Endothelial cell of umbilical vein (primary cell): Measurements from ENCODE around the gene SCYL3. TPM values are rescaled to one million over a fixed set of nuclear protein-coding genes. Genes with fewer than 3 reads are reported as not detected.

Experiments
- BruUV-seq: library from RNA; stranded (reverse); fragments of 400-500 nt; replicated peaks from 2 replicates; lab custom pipeline; 2021; lab: Mats Ljungman, UMichigan
- CTCF ChIA-PET: fragments of 300-600, 350-600 bp; sonication (Branson Sonifier 250); formaldehyde crosslinking; loops from one replicate; lab custom pipeline; 2021; ENCODE audit warnings: antibody characterized with exemption, inconsistent platforms; lab: Charles Lee
- POLR2A ChIA-PET: fragments of 300-600, 350-600 bp; sonication (Branson Sonifier 250); formaldehyde crosslinking; loops from one replicate; lab custom pipeline; 2021; ENCODE audit warnings: antibody characterized with exemption, inconsistent platforms; lab: Charles Lee
- DNase-seq: peaks from one replicate; pipeline ENCODE4 v3.0.0-alpha.2; 2011; ENCODE audit warnings: low read depth, low spot score
- FAIRE-seq: peaks from 2 replicates; lab custom pipeline; 2011; peaks lifted over from hg19 to GRCh38; lab: Jason Lieb, UNC
- H2AFZ ChIP-seq: 2 replicates; pipeline ENCODE4 v1.6.0; 2012; ENCODE audit warnings: low read depth, low read length, control low read depth, inconsistent platforms
- H3K27ac ChIP-seq: 2 replicates; pipeline ENCODE4 v1.5.1; 2011; ENCODE audit warnings: low read depth, mild to moderate bottlenecking, control low read depth, low read length, moderate library complexity; ENCODE audit not compliant: insufficient read depth
- H3K27me3 ChIP-seq, 2 experiments: 2 replicates each; pipeline versions ENCODE4 v1.6.0 to v1.6.1; 2011; ENCODE audit warnings: low read length in 2 of 2, mixed read lengths in 1 of 2; ENCODE audit not compliant: control insufficient read depth in 2 of 2, insufficient read depth in 2 of 2
- H3K36me3 ChIP-seq, 2 experiments: 2 replicates in 1 of 2; 3 replicates in 1 of 2; pipeline ENCODE4 v1.5.1; 2011; ENCODE audit warnings: low read length in 2 of 2, mild to moderate bottlenecking in 1 of 2, moderate library complexity in 1 of 2; ENCODE audit not compliant: control insufficient read depth in 2 of 2, insufficient read depth in 2 of 2; ENCODE audit errors: extremely low read depth in 1 of 2
- H3K4me1 ChIP-seq: 3 replicates; pipeline ENCODE4 v1.5.1; 2011; ENCODE audit warnings: mild to moderate bottlenecking, low read length; ENCODE audit not compliant: control insufficient read depth, insufficient read depth; ENCODE audit errors: extremely low read depth
- H3K4me2 ChIP-seq: 2 replicates; pipeline ENCODE4 v1.6.1; 2011; ENCODE audit warnings: low read length, control low read depth, mixed read lengths; ENCODE audit not compliant: insufficient read depth
- H3K4me3 ChIP-seq, 3 experiments: fragments of 200-600 bp in 1 of 3; sonication (generic), shearing (Covaris generic) in 1 of 3; replicated peaks in 1 of 3; 2 replicates each; pipeline ENCODE4 v1.5.1; 2011 to 2016; ENCODE audit warnings: control low read depth in 3 of 3, low read length in 3 of 3, mild to moderate bottlenecking in 2 of 3, inconsistent platforms in 1 of 3, low read depth in 1 of 3, moderate library complexity in 1 of 3; ENCODE audit not compliant: insufficient read depth in 1 of 3
- H3K79me2 ChIP-seq: 2 replicates; pipeline ENCODE4 v1.6.0; 2012; ENCODE audit warnings: low read length, inconsistent platforms; ENCODE audit not compliant: control insufficient read depth, insufficient read depth
- H3K9ac ChIP-seq: replicated peaks from 2 replicates; pipeline ENCODE3; 2011; ENCODE audit warnings: low read length, control low read depth; ENCODE audit not compliant: insufficient read depth; ENCODE audit errors: extremely low read depth
- H3K9me1 ChIP-seq: replicated peaks from 3 replicates; pipeline ENCODE4 v1.6.0; 2011; ENCODE audit warnings: mild to moderate bottlenecking, low read length; ENCODE audit not compliant: control insufficient read depth, insufficient read depth; ENCODE audit errors: extremely low read depth
- H3K9me3 ChIP-seq: replicated peaks from 2 replicates; pipeline ENCODE4 v1.5.1; 2012; ENCODE audit warnings: low read length, inconsistent platforms; ENCODE audit not compliant: control insufficient read depth, insufficient read depth
- H4K20me1 ChIP-seq: replicated peaks from 2 replicates; pipeline ENCODE3; 2011; ENCODE audit warnings: mild to moderate bottlenecking, low read length; ENCODE audit not compliant: control insufficient read depth, insufficient read depth; ENCODE audit errors: extremely low read depth
- EZH2 ChIP-seq: IDR thresholded peaks from 2 replicates; pipeline ENCODE4 v1.6.1; 2012; ENCODE audit warnings: borderline replicate concordance, low read depth, mild to moderate bottlenecking, moderate library complexity, low read length, inconsistent platforms; ENCODE audit not compliant: severe bottlenecking
- FOS ChIP-seq: IDR thresholded peaks from 2 replicates; pipeline ENCODE4 v1.6.1; 2011; ENCODE audit warnings: mild to moderate bottlenecking, low read length, moderate library complexity, borderline replicate concordance; ENCODE audit not compliant: insufficient read depth
- GATA2 ChIP-seq: IDR thresholded peaks from 2 replicates; pipeline ENCODE4 v1.7.0; 2011; ENCODE audit warnings: low read depth, mild to moderate bottlenecking, moderate library complexity, mixed read lengths, low read length; ENCODE audit not compliant: insufficient read length, insufficient read depth
- JUN ChIP-seq: IDR thresholded peaks from 2 replicates; pipeline ENCODE4 v1.6.1; 2011; ENCODE audit warnings: borderline replicate concordance, low read depth; ENCODE audit not compliant: insufficient read length, insufficient read depth
- MYC ChIP-seq: IDR thresholded peaks from one replicate; pipeline ENCODE4 v1.6.1; 2011; ENCODE audit warnings: mild to moderate bottlenecking, low read depth, low read length
- POLR2A ChIP-seq: IDR thresholded peaks from 2 replicates; pipeline ENCODE4 v1.6.1; 2012; ENCODE audit warnings: low read depth, mild to moderate bottlenecking, control low read depth, low read length
- POLR2AphosphoS5 ChIP-seq: IDR thresholded peaks from 2 replicates; pipeline ENCODE4 v1.6.1; 2012; ENCODE audit warnings: low read depth, mild to moderate bottlenecking, control low read depth, low read length, moderate library complexity; ENCODE audit not compliant: insufficient read depth
- dilution Hi-C: fragments of 300-500 bp; cut with MboI; formaldehyde crosslinking; loops from one replicate; pipeline ENCODE4 v1.15.0; 2019; ENCODE audit warnings: low sequenced_read_pairs; ENCODE audit not compliant: extremely low pct_ligation_motif_present
- intact Hi-C: fragments of 100-400 bp; cut with micrococcal nuclease; formaldehyde crosslinking; loops from one replicate; pipeline ENCODE4 v1.10.0; 2022
- polyA plus RNA-seq, 4 experiments: library from polyadenylated mRNA; depleted of rRNA in 3 of 4; stranded (reverse) in 3 of 4; unstranded in 1 of 4; fragments of >200 nt; gene quantifications; 2 replicates each; pipeline versions ENCODE4 v1.2.1 to v1.2.3, GENCODE V29; 2011 to 2012; ENCODE audit warnings: missing spikeins in 1 of 4
- total RNA-seq: library from RNA; stranded (reverse); gene quantifications from 2 replicates; pipeline ENCODE4 v1.2.3, GENCODE V29; 2021
- TF ChIP-seq, protein P1 (sequence below): IDR thresholded peaks from 2 replicates; pipeline ENCODE4 v1.6.1; 2011; ENCODE audit not compliant: insufficient read depth, insufficient read length
- TF ChIP-seq, protein P2 (sequence below), 2 donors: IDR thresholded peaks; 1 replicate in 1 of 2; 2 replicates in 1 of 2; pipeline ENCODE4 v1.5.1; 2011; ENCODE audit warnings: low read length in 2 of 2, mild to moderate bottlenecking in 2 of 2, moderate library complexity in 2 of 2, control low read depth in 1 of 2, inconsistent platforms in 1 of 2, low read depth in 1 of 2; ENCODE audit not compliant: insufficient read depth in 1 of 2; ENCODE audit errors: extremely low read depth in 1 of 2

SCYL3 gene
- total and polyA plus RNA-seq, 2 donors (not counting 3 experiments of a cell fraction or from before 2014, with no cell fraction given) = 3.3 to 6.2 TPM

GRCh38 chr1:169900571-169900970, 6.9 kb upstream of the SCYL3 start:
- Histone ChIP-seq H3K9me3 (no peaks in the 10 kb centered on the region), H3K9me1 (no peaks in the 10 kb centered on the region), H3K9ac (no peak overlapping the region), H4K20me1 (no peaks in the 10 kb centered on the region), H3K79me2 (no peaks in the 10 kb centered on the region), H3K4me3 (no peak overlapping the region), H3K4me2 (no peak overlapping the region), H3K27me3 (peaks cover 27 to 38% of the 10 kb centered on the region in 2 experiments), H3K36me3 (no peaks in the 10 kb centered on the region), H2AFZ (no peak overlapping the region), H3K4me1 (peaks cover 9% of the 10 kb centered on the region), H3K27ac (no peak overlapping the region)
- no peak for FAIRE-seq
- ChIA-PET POLR2A (no interaction called here), CTCF (no interaction called here)
- no TSS peak for BruUV-seq
- intact Hi-C loops = no loop called here
- DNase-seq = no peak
- dilution Hi-C loops = no loop called here
- TF ChIP-seq POLR2A (no peak), MYC (no peak), JUN (no peak), EZH2 (no peak)
- TF ChIP-seq, protein P1, sequence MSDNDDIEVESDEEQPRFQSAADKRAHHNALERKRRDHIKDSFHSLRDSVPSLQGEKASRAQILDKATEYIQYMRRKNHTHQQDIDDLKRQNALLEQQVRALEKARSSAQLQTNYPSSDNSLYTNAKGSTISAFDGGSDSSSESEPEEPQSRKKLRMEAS = no peak

DNA sequence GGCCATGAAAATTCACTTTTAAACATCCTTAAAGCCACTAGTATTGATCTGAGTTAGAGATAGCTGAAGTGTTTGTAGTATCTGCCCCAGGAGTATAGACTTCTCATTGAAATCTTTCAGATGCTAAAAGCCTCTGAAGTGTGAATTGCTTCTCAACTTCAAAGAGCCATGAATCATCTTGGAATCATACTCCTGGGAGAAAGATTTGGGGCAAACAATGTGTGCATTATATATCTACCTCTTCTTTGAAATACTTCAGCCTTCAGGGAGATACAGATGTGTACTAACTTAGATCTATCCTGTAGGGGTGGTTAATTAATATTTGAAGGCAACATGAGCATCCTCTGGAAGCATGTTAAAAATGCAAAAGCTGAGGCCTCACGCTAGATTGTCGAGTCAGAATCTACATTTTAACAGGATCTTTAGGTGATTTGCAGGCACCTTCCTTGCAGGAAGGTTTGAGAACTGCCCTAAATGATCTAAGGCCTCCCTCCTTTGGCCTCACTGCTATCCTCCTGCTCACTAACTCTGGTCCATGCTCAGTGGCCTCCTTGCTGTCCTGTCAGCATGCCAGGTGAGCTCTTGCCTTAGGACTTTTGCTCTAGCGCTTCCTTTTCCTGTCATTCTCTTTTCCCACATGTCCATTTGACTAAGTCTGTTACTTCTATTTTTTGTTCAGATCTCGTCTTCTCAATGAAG, 6.0 kb upstream of the SCYL3 start:
- Histone ChIP-seq H3K9ac (no peak overlapping the region), H3K4me2 (no peak overlapping the region), H3K27me3 (peaks cover 27 to 38% of the 10 kb centered on the region in 2 experiments), H2AFZ (no peak overlapping the region), H3K79me2 (no peaks in the 10 kb centered on the region), H4K20me1 (no peaks in the 10 kb centered on the region), H3K4me3 (no peak overlapping the region), H3K36me3 (no peaks in the 10 kb centered on the region), H3K9me3 (no peaks in the 10 kb centered on the region), H3K4me1 (peaks cover 9% of the 10 kb centered on the region), H3K27ac (no peak overlapping the region), H3K9me1 (no peaks in the 10 kb centered on the region)
- TF ChIP-seq FOS (no peak), POLR2AphosphoS5 (no peak), EZH2 (no peak), MYC (no peak), JUN (no peak), GATA2 (no peak), POLR2A (no peak)
- TF ChIP-seq, protein P1 = no peak
- TF ChIP-seq, protein P2, sequence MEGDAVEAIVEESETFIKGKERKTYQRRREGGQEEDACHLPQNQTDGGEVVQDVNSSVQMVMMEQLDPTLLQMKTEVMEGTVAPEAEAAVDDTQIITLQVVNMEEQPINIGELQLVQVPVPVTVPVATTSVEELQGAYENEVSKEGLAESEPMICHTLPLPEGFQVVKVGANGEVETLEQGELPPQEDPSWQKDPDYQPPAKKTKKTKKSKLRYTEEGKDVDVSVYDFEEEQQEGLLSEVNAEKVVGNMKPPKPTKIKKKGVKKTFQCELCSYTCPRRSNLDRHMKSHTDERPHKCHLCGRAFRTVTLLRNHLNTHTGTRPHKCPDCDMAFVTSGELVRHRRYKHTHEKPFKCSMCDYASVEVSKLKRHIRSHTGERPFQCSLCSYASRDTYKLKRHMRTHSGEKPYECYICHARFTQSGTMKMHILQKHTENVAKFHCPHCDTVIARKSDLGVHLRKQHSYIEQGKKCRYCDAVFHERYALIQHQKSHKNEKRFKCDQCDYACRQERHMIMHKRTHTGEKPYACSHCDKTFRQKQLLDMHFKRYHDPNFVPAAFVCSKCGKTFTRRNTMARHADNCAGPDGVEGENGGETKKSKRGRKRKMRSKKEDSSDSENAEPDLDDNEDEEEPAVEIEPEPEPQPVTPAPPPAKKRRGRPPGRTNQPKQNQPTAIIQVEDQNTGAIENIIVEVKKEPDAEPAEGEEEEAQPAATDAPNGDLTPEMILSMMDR (IDR thresholded peaks at IDR 0.05; ENCODE audit: extremely low read depth in 1 of 2, insufficient read depth in 1 of 2, low read depth in 1 of 2, low read length in 2 of 2) = no peak
- ChIA-PET POLR2A (no interaction called here), CTCF (interaction anchor here (0.8 kb wide), 1 partner anchor 12 kb away, joined by 3 read pairs; no protein-coding TSS in a partner anchor)
- dilution Hi-C loops = no loop called here
- intact Hi-C loops = no loop called here
- no peak for DNase-seq
- BruUV-seq = no TSS peak
- no peak for FAIRE-seq
